Measurements from ENCODE around the gene PHACTR3. TPM values are rescaled to one million over a fixed set of nuclear protein-coding genes. Genes with fewer than 3 reads are reported as not detected.

Gene PHACTR3
- total RNA-seq, 2 experiments from 2014 or later = not detected

DNA sequence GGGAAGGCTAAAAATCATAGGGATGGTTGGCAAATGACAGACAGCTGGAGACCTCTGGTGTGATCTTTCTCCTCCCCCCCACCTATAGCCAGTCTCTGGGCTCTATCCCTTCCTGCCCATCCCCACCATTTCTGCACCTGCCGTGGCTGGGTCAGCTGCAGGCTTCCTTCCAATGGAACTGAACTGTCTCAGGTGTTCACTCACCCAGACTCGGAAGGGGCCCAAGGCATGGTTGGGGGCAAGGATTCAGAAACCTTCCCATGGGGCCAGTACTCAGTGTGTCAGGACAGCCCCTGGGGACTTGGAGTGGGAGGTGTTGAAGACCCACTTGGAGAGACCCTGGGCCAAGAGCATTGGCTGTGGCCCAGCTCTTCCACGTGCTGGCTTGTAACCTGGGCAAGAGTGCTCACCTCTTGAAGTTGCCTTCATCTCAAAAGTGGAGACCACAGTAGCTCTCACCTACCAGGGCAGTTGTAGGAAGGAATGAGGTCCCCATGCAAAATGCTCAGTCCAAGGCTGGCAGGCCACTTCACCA is 1.7 kb upstream of the PHACTR3 start:
- intact Hi-C loops (cut with micrococcal nuclease) = loop anchor here (10.0 kb wide), 1 partner anchor 242 kb away; no protein-coding TSS in a partner anchor
- CTCF ChIA-PET = no interaction called here
- H3K4me3 Mint-ChIP-seq = no peak overlapping the region

DNA sequence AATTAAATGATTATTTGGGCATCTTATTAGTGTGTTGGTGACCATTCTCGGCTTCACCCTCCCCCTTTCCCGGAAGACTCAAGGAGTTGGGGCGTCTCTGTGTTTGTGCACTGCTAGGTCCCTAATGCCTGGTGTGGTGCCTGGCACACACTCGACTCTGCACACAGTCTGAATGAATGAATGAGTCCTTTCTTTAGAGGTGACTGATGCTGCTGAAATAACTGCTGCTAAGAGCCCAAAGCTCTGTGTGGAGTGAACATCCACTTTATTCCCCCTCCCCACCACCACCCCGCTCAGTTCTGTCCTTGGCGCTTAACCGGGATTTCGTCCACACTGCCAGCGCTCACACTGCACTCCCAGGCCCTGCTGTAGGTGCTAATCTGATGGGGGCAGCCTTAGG is 1.2 kb upstream of the PHACTR3 start:
- Mint-ChIP-seq H3K9me3 (no peaks in the 10 kb centered on the region), H3K27ac (no peak overlapping the region), H3K36me3 (no peaks in the 10 kb centered on the region), H3K4me3 (no peak overlapping the region), H3K27me3 (peaks cover 47% of the 10 kb centered on the region), H3K4me1 (ENCODE audit: low read depth) (no peaks in the 10 kb centered on the region)
- ChIA-PET POLR2A (no interaction called here), CTCF (no interaction called here)
- intact Hi-C loops (cut with micrococcal nuclease) = loop anchor here (10.0 kb wide), 1 partner anchor 242 kb away; no protein-coding TSS in a partner anchor
- no peak for DNase-seq

More for the DNA sequence above, 1.7 kb upstream of the PHACTR3 start:
- no peak for DNase-seq
- Mint-ChIP-seq H3K4me1 (ENCODE audit: low read depth) (no peaks in the 10 kb centered on the region), H3K9me3 (no peaks in the 10 kb centered on the region), H3K36me3 (no peaks in the 10 kb centered on the region), H3K27me3 (peaks cover 45% of the 10 kb centered on the region), H3K27ac (no peak overlapping the region)
- POLR2A ChIA-PET = no interaction called here

DNA sequence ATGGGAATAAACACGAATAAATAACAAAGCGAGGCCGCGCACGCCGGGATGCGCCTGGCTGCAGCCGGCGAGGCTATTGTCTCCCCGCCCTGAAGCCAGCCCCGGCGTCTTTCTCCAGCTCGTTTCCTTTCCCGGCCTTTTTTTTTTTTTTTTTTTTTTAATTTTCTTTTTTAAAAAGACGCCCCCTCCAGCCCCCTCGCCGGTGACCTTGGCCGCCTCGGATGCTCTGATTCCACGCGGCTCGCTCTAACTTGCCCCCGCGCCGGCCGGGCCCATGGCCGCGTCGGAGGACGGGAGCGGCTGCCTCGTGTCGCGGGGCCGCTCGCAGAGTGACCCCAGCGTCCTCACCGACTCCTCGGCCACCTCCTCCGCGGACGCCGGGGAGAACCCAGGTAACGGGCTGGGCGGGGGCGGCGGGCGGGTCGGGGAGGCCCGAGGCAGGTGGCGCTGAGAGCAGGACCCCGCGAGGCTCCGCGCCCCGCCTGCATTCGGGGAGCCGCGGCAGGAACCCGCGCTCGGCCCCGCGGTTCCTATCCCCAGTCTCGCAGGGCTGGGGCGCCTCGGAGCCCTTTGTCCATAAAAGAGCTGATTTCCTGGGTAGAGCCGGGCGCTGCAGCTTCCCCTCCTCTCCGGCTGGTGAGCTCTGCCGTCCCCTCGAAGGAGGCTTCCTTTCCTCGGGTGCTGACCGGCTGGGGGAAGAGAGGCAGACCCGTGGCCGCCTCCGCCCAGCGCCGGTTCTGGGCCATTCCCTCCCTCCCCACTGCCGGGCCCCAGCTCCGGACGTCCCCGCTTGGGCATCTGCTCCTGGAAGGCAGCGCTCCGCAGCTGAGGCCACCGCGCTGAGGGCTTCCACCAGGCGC is 631 bp downstream of the PHACTR3 start:
- Mint-ChIP-seq H3K4me1 (ENCODE audit: low read depth) (no peaks in the 10 kb centered on the region), H3K36me3 (no peaks in the 10 kb centered on the region), H3K9me3 (no peaks in the 10 kb centered on the region), H3K27ac (no peak overlapping the region), H3K4me3 (no peak overlapping the region), H3K27me3 (peaks cover 45% of the 10 kb centered on the region)
- CTCF ChIA-PET = no interaction called here
- POLR2A ChIA-PET = no interaction called here
- intact Hi-C loops (cut with micrococcal nuclease) = loop anchor here (10.0 kb wide), 1 partner anchor 240 kb away; no protein-coding TSS in a partner anchor
- DNase-seq = no peak

DNA sequence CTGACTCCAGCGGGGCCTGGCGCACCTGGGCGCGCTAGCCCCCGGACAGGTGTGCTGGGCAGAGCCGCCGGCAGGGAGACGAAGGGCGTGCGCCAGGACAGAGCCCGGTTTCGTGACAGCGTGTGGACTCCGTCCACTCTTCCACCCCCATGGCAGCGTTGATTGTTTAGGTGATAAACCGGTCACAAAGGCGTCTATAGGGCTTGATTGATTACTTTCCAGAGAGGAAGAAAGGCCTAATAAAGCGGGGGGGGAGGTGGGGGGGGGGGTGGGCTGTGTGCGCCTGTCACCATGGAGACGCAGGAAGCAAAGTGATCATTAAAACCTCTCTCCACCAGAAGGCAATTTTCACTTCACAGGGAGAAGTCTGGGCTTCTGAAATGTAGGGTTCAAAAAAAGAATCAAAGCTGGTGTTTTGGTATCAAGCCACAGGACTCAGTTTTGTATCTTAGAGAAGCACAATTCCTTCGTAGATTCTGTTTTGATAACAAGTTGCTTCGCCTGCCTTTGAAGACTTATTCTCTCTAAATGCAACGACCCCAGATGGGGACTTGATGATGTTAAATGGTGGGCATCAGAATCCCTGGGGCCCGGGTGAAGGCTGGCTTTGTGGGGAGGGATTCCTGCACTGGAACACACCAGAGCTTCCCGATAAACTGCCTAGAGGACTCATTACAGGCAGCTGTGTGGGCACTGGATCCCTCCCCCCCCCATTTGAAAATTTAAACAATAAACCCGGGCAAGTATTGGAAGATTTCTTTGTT is 1.4 kb downstream of the PHACTR3 start:
- Mint-ChIP-seq H3K9me3 (no peaks in the 10 kb centered on the region), H3K4me3 (no peak overlapping the region), H3K36me3 (no peaks in the 10 kb centered on the region), H3K27ac (no peak overlapping the region), H3K4me1 (ENCODE audit: low read depth) (no peaks in the 10 kb centered on the region), H3K27me3 (peaks cover 41% of the 10 kb centered on the region)
- no peak for DNase-seq
- POLR2A ChIA-PET = no interaction called here
- intact Hi-C loops (cut with micrococcal nuclease) = loop anchor here (10.0 kb wide), 1 partner anchor 239 kb away; no protein-coding TSS in a partner anchor
- CTCF ChIA-PET = no interaction called here

DNA sequence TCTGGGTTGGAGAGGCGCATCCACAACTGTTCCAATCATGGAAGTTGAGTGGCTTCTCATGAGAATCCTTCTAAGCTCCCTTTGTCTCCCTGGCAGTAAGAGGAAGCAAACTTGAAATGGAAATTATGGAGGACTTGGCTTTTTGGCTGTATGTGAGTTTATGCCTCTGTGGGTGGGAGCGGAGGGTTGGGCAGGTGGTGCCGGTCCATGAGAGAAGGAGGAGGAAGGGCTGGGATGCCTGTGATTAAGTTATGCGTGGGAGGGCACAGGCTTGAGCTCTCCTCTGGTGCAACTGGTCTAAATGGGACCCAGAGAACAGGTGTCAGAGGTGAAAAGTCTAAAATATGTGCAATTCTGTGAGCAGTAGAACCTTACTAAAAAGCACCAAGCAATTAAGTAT is 2.2 kb downstream of the PHACTR3 start:
- ChIA-PET POLR2A (no interaction called here), CTCF (no interaction called here)
- DNase-seq = no peak
- intact Hi-C loops (cut with micrococcal nuclease) = loop anchor here (10.0 kb wide), 1 partner anchor 238 kb away; no protein-coding TSS in a partner anchor
- H3K4me1 Mint-ChIP-seq (ENCODE audit: low read depth) = no peaks in the 10 kb centered on the region
- H3K4me3 Mint-ChIP-seq = no peak overlapping the region
- H3K36me3 Mint-ChIP-seq = no peaks in the 10 kb centered on the region
- peaks cover 41% of the 10 kb centered on the region for H3K27me3 Mint-ChIP-seq
- H3K9me3 Mint-ChIP-seq = no peaks in the 10 kb centered on the region
- H3K27ac Mint-ChIP-seq = no peak overlapping the region

DNA sequence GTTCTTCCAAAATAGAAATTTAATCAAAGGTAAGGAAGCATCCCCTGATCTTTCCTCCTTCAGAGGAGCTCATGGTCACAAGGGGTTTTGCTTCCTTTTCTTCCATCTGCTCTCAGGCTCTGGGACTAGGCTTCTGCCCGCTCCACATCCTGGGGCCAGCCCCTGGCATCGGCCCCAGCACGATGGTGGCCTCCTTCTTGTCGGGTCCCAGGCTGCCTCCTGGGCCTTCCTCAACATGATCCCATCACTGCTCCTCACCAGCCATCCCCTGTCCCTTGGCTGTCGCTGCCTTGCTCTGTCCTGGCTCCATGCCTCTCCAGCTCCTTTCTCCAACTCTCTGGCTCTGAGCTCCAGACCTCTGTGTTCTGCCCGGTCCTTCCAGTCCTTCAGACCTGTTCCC is 4.1 kb downstream of the PHACTR3 start:
- intact Hi-C loops (cut with micrococcal nuclease) = loop anchor here (10.0 kb wide), 1 partner anchor 236 kb away; no protein-coding TSS in a partner anchor
- no peak for DNase-seq
- Mint-ChIP-seq H3K4me3 (no peak overlapping the region), H3K27ac (no peak overlapping the region), H3K4me1 (ENCODE audit: low read depth) (no peaks in the 10 kb centered on the region), H3K9me3 (no peaks in the 10 kb centered on the region), H3K36me3 (no peaks in the 10 kb centered on the region), H3K27me3 (peaks cover 32% of the 10 kb centered on the region)
- ChIA-PET CTCF (interaction anchor here (1.0 kb wide), 2 partner anchors 10 to 36 kb away, joined by 3 read pairs; no protein-coding TSS in a partner anchor), POLR2A (no interaction called here)

DNA sequence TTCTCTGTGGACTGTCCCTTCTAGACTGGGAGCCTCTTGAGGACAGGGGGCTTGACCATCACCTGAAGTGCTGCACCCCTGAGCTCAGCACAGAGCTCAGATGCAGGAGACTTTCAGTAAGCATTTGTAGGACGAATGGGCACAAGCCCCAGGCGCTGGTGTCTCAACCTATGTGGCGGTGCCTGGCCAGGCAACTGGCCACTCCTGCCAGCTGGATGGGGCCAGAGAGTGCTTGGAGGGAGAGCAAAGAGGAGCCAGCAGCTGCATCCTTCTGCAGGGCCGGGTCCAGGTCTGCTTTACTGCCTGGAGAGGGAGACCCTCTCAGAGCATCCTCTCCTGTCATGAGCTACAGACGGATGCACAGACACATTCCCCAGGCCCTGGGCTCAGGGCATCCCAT is 4.5 kb downstream of the PHACTR3 start:
- H3K27ac Mint-ChIP-seq = no peak overlapping the region
- no peaks in the 10 kb centered on the region for H3K4me1 Mint-ChIP-seq (ENCODE audit: low read depth)
- no peak overlapping the region for H3K4me3 Mint-ChIP-seq
- no peak for DNase-seq
- H3K9me3 Mint-ChIP-seq = no peaks in the 10 kb centered on the region
- intact Hi-C loops (cut with micrococcal nuclease) = loop anchor here (10.0 kb wide), 1 partner anchor 236 kb away; no protein-coding TSS in a partner anchor
- ChIA-PET POLR2A (no interaction called here), CTCF (interaction anchor here (1.0 kb wide), 3 partner anchors 10 to 38 kb away, joined by 3 read pairs; no protein-coding TSS in a partner anchor)
- H3K36me3 Mint-ChIP-seq = no peaks in the 10 kb centered on the region
- peaks cover 29% of the 10 kb centered on the region for H3K27me3 Mint-ChIP-seq

DNA sequence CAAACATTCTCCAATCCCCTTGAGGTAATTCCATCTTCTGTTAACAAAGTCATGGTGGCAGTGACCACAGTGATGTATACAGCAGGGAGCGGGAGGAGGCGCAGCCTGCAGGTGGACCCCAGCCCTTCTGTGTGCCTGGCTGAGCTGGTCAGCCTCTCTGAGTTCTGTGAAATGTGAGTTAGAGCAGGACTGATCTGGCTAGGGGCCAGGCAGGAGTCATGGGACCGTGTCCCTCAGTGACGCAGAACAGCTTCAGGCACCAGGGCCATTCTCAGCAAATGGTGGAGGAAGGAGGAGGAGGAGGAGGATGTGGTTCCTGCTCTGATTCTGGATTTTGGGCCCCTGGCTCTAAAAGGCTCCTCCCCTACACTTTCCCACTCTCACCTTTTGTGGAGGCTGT is 6.9 kb downstream of the PHACTR3 start:
- no peaks in the 10 kb centered on the region for H3K9me3 Mint-ChIP-seq
- H3K36me3 Mint-ChIP-seq = no peaks in the 10 kb centered on the region
- ChIA-PET CTCF (interaction anchor here (0.9 kb wide), 1 partner anchor 12 kb away, joined by 3 read pairs; no protein-coding TSS in a partner anchor), POLR2A (no interaction called here)
- DNase-seq = no peak
- no peak overlapping the region for H3K27ac Mint-ChIP-seq
- no peaks in the 10 kb centered on the region for H3K4me1 Mint-ChIP-seq (ENCODE audit: low read depth)
- no peak overlapping the region for H3K4me3 Mint-ChIP-seq
- intact Hi-C loops (cut with micrococcal nuclease) = no loop called here
- H3K27me3 Mint-ChIP-seq = peaks cover 24% of the 10 kb centered on the region

DNA sequence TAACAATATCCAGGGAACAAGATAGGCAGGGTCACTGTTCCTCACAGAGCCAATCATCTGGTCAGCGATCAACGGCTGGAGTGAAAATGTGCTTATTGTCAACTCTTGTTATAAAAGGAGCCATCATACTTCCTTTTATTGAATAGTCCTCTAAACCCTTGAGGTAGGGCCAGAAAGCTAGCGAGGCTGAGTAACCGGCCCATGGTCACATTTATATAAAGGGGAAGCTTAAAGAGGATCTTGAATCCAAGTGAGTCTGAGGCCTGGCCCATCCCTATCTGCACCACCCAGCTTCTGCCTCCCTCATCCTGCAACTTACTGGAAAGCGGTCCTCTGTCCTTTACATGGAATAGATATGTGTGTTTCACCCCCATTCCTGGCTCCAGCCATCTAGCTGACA is 9.5 kb downstream of the PHACTR3 start:
- H3K27ac Mint-ChIP-seq = no peak overlapping the region
- no peaks in the 10 kb centered on the region for H3K36me3 Mint-ChIP-seq
- no peak overlapping the region for H3K4me3 Mint-ChIP-seq
- ChIA-PET CTCF (no interaction called here), POLR2A (no interaction called here)
- no peaks in the 10 kb centered on the region for H3K4me1 Mint-ChIP-seq (ENCODE audit: low read depth)
- DNase-seq = no peak
- peaks cover 14% of the 10 kb centered on the region for H3K27me3 Mint-ChIP-seq
- H3K9me3 Mint-ChIP-seq = no peaks in the 10 kb centered on the region
- intact Hi-C loops (cut with micrococcal nuclease) = no loop called here

DNA sequence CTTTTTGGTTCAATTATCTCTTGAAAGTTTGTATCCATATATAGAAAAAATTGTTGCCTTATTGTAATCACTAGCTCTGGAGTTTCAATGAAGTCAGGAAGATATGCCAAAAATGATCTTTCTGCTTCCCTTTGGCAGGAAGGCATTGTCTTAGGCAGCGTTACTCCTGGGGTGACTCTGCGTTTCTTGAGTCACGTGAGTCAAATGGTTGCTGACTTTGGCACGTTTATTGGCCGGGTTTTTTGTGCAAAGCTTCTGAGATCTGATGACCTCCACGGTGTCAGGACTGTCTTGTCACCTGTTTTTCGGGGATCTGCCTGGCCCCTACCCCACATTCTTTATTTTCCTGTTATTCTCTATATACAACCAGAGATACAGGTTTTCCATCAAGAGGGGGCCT is 10.4 kb downstream of the PHACTR3 start:
- no peaks in the 10 kb centered on the region for H3K4me1 Mint-ChIP-seq (ENCODE audit: low read depth)
- DNase-seq = no peak
- intact Hi-C loops (cut with micrococcal nuclease) = no loop called here
- H3K36me3 Mint-ChIP-seq = no peaks in the 10 kb centered on the region
- CTCF ChIA-PET = no interaction called here
- POLR2A ChIA-PET = no interaction called here
- H3K4me3 Mint-ChIP-seq = no peak overlapping the region
- H3K27me3 Mint-ChIP-seq = peaks cover 11% of the 10 kb centered on the region
- no peak overlapping the region for H3K27ac Mint-ChIP-seq
- no peaks in the 10 kb centered on the region for H3K9me3 Mint-ChIP-seq

DNA sequence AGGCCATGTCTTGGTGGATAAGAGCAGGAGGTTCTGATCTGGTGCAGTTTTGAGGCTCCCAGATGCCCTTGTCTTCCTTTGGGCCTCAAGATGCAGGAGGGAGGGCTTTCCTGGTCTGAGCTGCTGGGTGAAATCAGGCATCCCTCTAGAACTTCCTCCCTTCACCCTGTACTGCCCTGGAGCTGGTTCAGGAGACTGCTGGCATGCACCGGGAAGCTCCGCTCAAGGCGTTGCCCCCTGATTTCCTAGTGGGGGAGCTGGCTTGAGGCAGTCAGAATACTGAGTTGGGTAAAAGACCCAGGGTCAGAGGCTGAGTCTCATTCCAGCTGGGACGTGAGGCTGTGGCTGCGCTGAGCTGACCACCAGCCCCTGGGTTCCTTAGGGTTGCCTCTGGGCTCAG is 12.0 kb downstream of the PHACTR3 start:
- Mint-ChIP-seq H3K36me3 (no peaks in the 10 kb centered on the region), H3K27ac (no peak overlapping the region), H3K9me3 (no peaks in the 10 kb centered on the region), H3K27me3 (peaks cover 14% of the 10 kb centered on the region), H3K4me1 (ENCODE audit: low read depth) (no peaks in the 10 kb centered on the region), H3K4me3 (no peak overlapping the region)
- CTCF ChIA-PET = no interaction called here
- intact Hi-C loops (cut with micrococcal nuclease) = no loop called here
- POLR2A ChIA-PET = interaction anchor here (0.7 kb wide), 1 partner anchor 855 kb away, joined by 3 read pairs; no protein-coding TSS in a partner anchor
- no peak for DNase-seq

DNA sequence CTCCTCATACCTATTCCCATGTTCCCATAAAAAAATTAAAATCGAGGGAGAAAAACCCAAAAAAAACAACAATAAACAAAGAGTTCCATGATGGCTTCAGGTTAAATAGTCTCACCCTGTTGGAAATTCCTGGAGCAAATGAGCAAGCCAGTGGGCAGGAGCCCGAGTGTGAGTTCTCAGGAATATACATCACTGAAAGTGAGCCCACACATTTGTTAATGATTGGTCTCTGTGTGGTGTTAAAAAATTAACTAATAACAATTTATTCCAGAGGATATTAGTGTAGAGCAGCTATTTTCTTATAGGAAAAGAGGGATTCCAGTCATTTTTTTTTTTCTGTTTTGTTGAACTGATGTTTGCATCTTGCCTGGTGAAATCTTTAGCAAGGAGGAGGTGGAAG is 12.9 kb downstream of the PHACTR3 start:
- CTCF ChIA-PET = no interaction called here

More for the DNA sequence above, 12.9 kb downstream of the PHACTR3 start:
- Mint-ChIP-seq H3K27me3 (peaks cover 11% of the 10 kb centered on the region), H3K27ac (no peak overlapping the region), H3K4me1 (ENCODE audit: low read depth) (no peaks in the 10 kb centered on the region), H3K9me3 (no peaks in the 10 kb centered on the region), H3K36me3 (no peaks in the 10 kb centered on the region), H3K4me3 (no peak overlapping the region)
- no peak for DNase-seq
- intact Hi-C loops (cut with micrococcal nuclease) = no loop called here
- POLR2A ChIA-PET = no interaction called here
